Stimulated activated CD4-positive, alpha-beta T cell treated with anti-CD3 and anti-CD28 coated beads, TNF-alpha, amount 100 ng/mL, for 1 hour (primary cell): ENCODE measurements around the gene LARGE2.

Experiments used
- DNase-seq, 3 donors: peaks; one replicate each; pipeline ENCODE4 v3.0.0-alpha.2; 2020; ENCODE audit warnings: low read depth in 3 of 3, low spot score in 1 of 3

LARGE2 gene

GRCh38 chr11:45959851-45960250 lies 37.4 kb downstream of the LARGE2 start:
- no peak for DNase-seq

- no peak for DNase-seq
Observed at GRCh38 chr11:45960387-45961095, 38.1 kb downstream of the LARGE2 start.

- no peak for DNase-seq
Observed at GRCh38 chr11:45961751-45962240, 39.3 kb downstream of the LARGE2 start.

DNA sequence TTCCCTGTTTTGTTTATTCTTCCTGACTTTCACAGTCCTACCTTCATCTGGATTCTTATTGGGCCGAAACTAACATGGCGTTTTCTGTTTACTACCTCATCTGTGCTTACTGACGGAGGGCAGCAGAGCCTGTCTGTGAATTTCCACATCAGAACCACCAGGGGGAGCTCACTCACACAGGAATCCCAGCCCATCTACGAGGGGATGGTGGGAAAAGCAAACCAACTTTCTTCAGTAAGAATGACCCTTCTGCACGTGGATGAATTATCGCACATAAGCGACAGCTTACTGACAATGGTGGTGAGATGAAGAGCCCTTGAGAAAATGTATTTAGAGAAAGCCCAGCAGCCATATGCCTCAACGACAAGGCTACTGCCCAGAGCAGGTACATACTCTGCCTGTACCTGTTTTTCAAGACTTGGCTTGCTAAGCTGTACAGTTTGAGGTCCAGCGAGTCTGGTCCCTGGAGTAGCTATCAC lies 42.5 kb downstream of the LARGE2 start:
- DNase-seq, result peak; percentile 15 to 22 (median 20)

GRCh38 chr11:45967506-45967905 lies 45.0 kb downstream of the LARGE2 start:
- no peak for DNase-seq

GRCh38 chr11:45968901-45969300 lies 46.4 kb downstream of the LARGE2 start:
- no peak for DNase-seq

DNA sequence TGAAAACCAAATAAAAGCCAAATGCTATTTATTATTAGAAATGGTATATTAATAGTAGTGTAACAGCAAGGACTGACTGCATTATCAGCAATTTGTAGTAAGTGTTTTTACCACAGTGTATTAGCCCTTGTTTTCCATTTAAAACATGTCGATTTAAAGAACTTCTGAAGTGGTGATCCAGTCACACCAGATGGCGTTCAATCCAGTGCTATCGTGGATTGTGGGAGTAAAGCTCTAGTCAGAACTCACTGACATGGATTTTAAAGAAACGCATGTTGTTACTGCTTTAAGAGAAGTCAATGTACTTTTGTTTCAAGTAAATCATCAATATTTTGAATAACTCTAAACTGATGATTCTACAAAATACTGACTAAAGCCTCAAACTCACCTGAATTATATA lies 51.1 kb downstream of the LARGE2 start:
- no peak for DNase-seq

GRCh38 chr11:45974806-45975205 lies 52.4 kb downstream of the LARGE2 start:
- DNase-seq, result no peak
